Measurements from ENCODE around the gene FCAR. TPM values are rescaled to one million over a fixed set of nuclear protein-coding genes. Genes with fewer than 3 reads are reported as not detected.
"Not testable (repeated sequence)": the region's sequence is repeated elsewhere in the genome, so short reads cannot be mapped to it uniquely, and the experiment has no call there.

Gene FCAR
- total RNA-seq, 2 donors from 2014 or later, result 0.88 TPM; not detected in 1

GRCh38 chr19:54905421-54905802 is 31.4 kb downstream of the FCAR start:
- Histone ChIP-seq H3K27ac (no peak overlapping the region), H3K9ac (ENCODE audit: low read depth in 2 of 2, low read length in 2 of 2) (no peak overlapping the region), H3K9me3 (no peaks in the 10 kb centered on the region), H3K36me3 (no peaks in the 10 kb centered on the region), H3K4me3 (no peak overlapping the region), H3K4me1 (no peaks in the 10 kb centered on the region), H3K27me3 (no peaks in the 10 kb centered on the region)
- intact Hi-C loops (cut with DNase I), result no loop called here
- no peak for DNase-seq
- TF ChIP-seq CTCF (IDR thresholded peaks at IDR 0.05), result no peak

GRCh38 chr19:54905803-54906511 is 31.9 kb downstream of the FCAR start, which contains the start of gene NCR1:
Gene NCR1, plus strand, starts transcription at chr19:54906148. Its CDS starts 40 bp downstream, at chr19:54906188.
- Histone ChIP-seq H3K4me3 (no peak within 1 kb of the TSS), H3K27me3 (no peaks in the 10 kb centered on the region), H3K4me1 (no peaks in the 10 kb centered on the region), H3K36me3 (no peaks in the 10 kb centered on the region), H3K27ac (no peak within 1 kb of the TSS), H3K9me3 (no peaks in the 10 kb centered on the region), H3K9ac (ENCODE audit: low read depth in 2 of 2, low read length in 2 of 2) (no peak within 1 kb of the TSS)
- no peak for DNase-seq
- intact Hi-C loops (cut with DNase I), result no loop called here
- TF ChIP-seq CTCF (IDR thresholded peaks at IDR 0.05), result no peak

- H3K27ac ChIP-seq, result no peak overlapping the region
- H3K4me3 ChIP-seq, result no peak overlapping the region
- H3K4me1 ChIP-seq, result no peaks in the 10 kb centered on the region
- no peak for DNase-seq
- no peak overlapping the region for H3K9ac ChIP-seq (ENCODE audit: low read depth in 2 of 2, low read length in 2 of 2)
- no peaks in the 10 kb centered on the region for H3K27me3 ChIP-seq
- no peak for TF ChIP-seq CTCF (IDR thresholded peaks at IDR 0.05)
- H3K9me3 ChIP-seq, result no peaks in the 10 kb centered on the region
- no peaks in the 10 kb centered on the region for H3K36me3 ChIP-seq
- intact Hi-C loops (cut with DNase I), result no loop called here
Observed at GRCh38 chr19:54906819-54907218, 32.8 kb downstream of the FCAR start.

- H3K9me3 ChIP-seq; intact Hi-C loops (cut with DNase I); DNase-seq; H3K27ac ChIP-seq; H3K4me3 ChIP-seq; H3K4me1 ChIP-seq; H3K27me3 ChIP-seq; H3K36me3 ChIP-seq; H3K9ac ChIP-seq (ENCODE audit: low read depth in 2 of 2, low read length in 2 of 2): not testable (repeated sequence)
Observed at GRCh38 chr19:54907899-54908298, 33.9 kb downstream of the FCAR start.

- Histone ChIP-seq H3K36me3 (no peaks in the 10 kb centered on the region), H3K9ac (ENCODE audit: low read depth in 2 of 2, low read length in 2 of 2) (no peak overlapping the region), H3K9me3 (no peaks in the 10 kb centered on the region), H3K27me3 (peaks cover 5% of the 10 kb centered on the region), H3K27ac (no peak overlapping the region), H3K4me1 (no peaks in the 10 kb centered on the region), H3K4me3 (no peak overlapping the region)
- intact Hi-C loops (cut with DNase I), result no loop called here
- TF ChIP-seq CTCF (IDR thresholded peaks at IDR 0.05), result no peak
- DNase-seq, result no peak
Observed at GRCh38 chr19:54916822-54917221, 42.8 kb downstream of the FCAR start.

- Histone ChIP-seq H3K9me3 (no peaks in the 10 kb centered on the region), H3K4me1 (no peaks in the 10 kb centered on the region), H3K27ac (no peak overlapping the region), H3K9ac (ENCODE audit: low read depth in 2 of 2, low read length in 2 of 2) (no peak overlapping the region), H3K36me3 (no peaks in the 10 kb centered on the region), H3K4me3 (no peak overlapping the region), H3K27me3 (peaks cover 5% of the 10 kb centered on the region)
- intact Hi-C loops (cut with DNase I), result no loop called here
- TF ChIP-seq CTCF (IDR thresholded peaks at IDR 0.05), result no peak
- DNase-seq, result no peak
Observed at GRCh38 chr19:54918499-54918898, 44.5 kb downstream of the FCAR start.

GRCh38 chr19:54919646-54920563 is 45.9 kb downstream of the FCAR start:
- H3K9me3 ChIP-seq; H3K27me3 ChIP-seq; H3K27ac ChIP-seq; H3K9ac ChIP-seq (ENCODE audit: low read depth in 2 of 2, low read length in 2 of 2); H3K4me3 ChIP-seq; H3K4me1 ChIP-seq; H3K36me3 ChIP-seq; intact Hi-C loops (cut with DNase I); DNase-seq: not testable (repeated sequence)

Data from colonic mucosa (tissue), 4 donors.